GM12892 (cell line): ENCODE results near the gene SIM2.

Experiments used
- POLR2A ChIP-seq: IDR thresholded peaks from 2 replicates; pipeline ENCODE4 v1.6.1; 2011; ENCODE audit warnings: low read depth, low read length, control low read depth
- POLR2AphosphoS5 ChIP-seq: IDR thresholded peaks from 2 replicates; pipeline ENCODE4 v1.6.1; 2011; ENCODE audit warnings: low read depth, low read length, control low read depth

- no peak for TF ChIP-seq POLR2AphosphoS5
- no peak for TF ChIP-seq POLR2A
Observed at GRCh38 chr21:36676039-36676950, 22.6 kb upstream of the SIM2 start.
